ENCODE results near the gene GLUD1.
A peak's percentile ranks its signal among the peaks of the same experiment; 100 is the strongest.
"Not testable (repeated sequence)": the region's sequence is repeated elsewhere in the genome, so short reads cannot be mapped to it uniquely, and the experiment has no call there.

GLUD1 gene

GRCh38 chr10:87089746-87090145 lies 4.9 kb downstream of the GLUD1 start:
- DNase-seq: no peak

- no peak for DNase-seq
Observed at GRCh38 chr10:87085537-87085936, 9.1 kb downstream of the GLUD1 start.

- DNase-seq: not testable (repeated sequence)
Observed at GRCh38 chr10:87084291-87084782, 10.3 kb downstream of the GLUD1 start.

- not testable (repeated sequence) for DNase-seq
Observed at GRCh38 chr10:87083576-87084290, 10.9 kb downstream of the GLUD1 start.

GRCh38 chr10:87082219-87082618 lies 12.4 kb downstream of the GLUD1 start:
- not testable (repeated sequence) for DNase-seq

- not testable (repeated sequence) for DNase-seq
Observed at GRCh38 chr10:87081574-87081973, 13.1 kb downstream of the GLUD1 start.

- DNase-seq: not testable (repeated sequence)
Observed at GRCh38 chr10:87080621-87081020, 14.0 kb downstream of the GLUD1 start.

- no peak for DNase-seq
Observed at GRCh38 chr10:87079106-87079836, 15.4 kb downstream of the GLUD1 start.

GRCh38 chr10:87076421-87076820 lies 18.2 kb downstream of the GLUD1 start:
- DNase-seq: not testable (repeated sequence)

GRCh38 chr10:87072449-87072848 lies 22.2 kb downstream of the GLUD1 start:
- no peak for DNase-seq

- DNase-seq: no peak
Observed at GRCh38 chr10:87068281-87068680, 26.4 kb downstream of the GLUD1 start.

- no peak for DNase-seq
Observed at GRCh38 chr10:87066865-87067264, 27.8 kb downstream of the GLUD1 start.

GRCh38 chr10:87066178-87066577 lies 28.5 kb downstream of the GLUD1 start:
- no peak for DNase-seq

GRCh38 chr10:87064651-87065050 lies 30.0 kb downstream of the GLUD1 start:
- DNase-seq: no peak

- no peak for DNase-seq
Observed at GRCh38 chr10:87060280-87060928, 34.2 kb downstream of the GLUD1 start.

- DNase-seq: no peak
Observed at GRCh38 chr10:87059401-87059800, 35.2 kb downstream of the GLUD1 start.

GRCh38 chr10:87058171-87058570 lies 36.5 kb downstream of the GLUD1 start:
- DNase-seq: no peak

- DNase-seq: no peak
Observed at GRCh38 chr10:87054373-87055295, 40.0 kb downstream of the GLUD1 start.

GRCh38 chr10:87053577-87054181 lies 41.0 kb downstream of the GLUD1 start:
- no peak for DNase-seq

GRCh38 chr10:87053111-87053510 lies 41.5 kb downstream of the GLUD1 start:
- DNase-seq: peak; percentile 1

- no peak for DNase-seq
Observed at GRCh38 chr10:87045434-87045938, 49.2 kb downstream of the GLUD1 start.

- DNase-seq: not testable (repeated sequence)
Observed at GRCh38 chr10:87043579-87043978, 51.1 kb downstream of the GLUD1 start.

Measured in DMS 273 treated with DMSO at 0.1 percent for 48 hours (cell line).